ENCODE measurements around the gene PGAP6.
"Not testable (repeated sequence)": the region's sequence is repeated elsewhere in the genome, so short reads cannot be mapped to it uniquely, and the experiment has no call there.

GRCh38 chr16:341095-341973 is 40.4 kb downstream of the PGAP6 start:
- not testable (repeated sequence) for TF ChIP-seq CTCF (IDR thresholded peaks at IDR 0.05; ENCODE audit: borderline replicate concordance, extremely low read depth, low read length, poor library complexity, severe bottlenecking); EZH2 (IDR thresholded peaks at IDR 0.05; ENCODE audit: borderline replicate concordance, low read depth, low read length, severe bottlenecking)

Measured in DND-41 (cell line).